Body of pancreas (tissue), 4 donors: ENCODE measurements around the gene ABLIM3.

Experiments
- CTCF ChIP-seq, 7 experiments: fragments of 450-650 bp in 4 of 7; fragments of 200-600 bp in 3 of 7; sonication (generic) in 3 of 7; IDR thresholded peaks; one replicate each; pipeline ENCODE4 v1.5.1; 2016 to 2019; ENCODE audit warnings: antibody characterized with exemption in 7 of 7
- POLR2A ChIP-seq, 3 donors: fragments of 450-650 bp; IDR thresholded peaks; one replicate each; pipeline ENCODE4 v1.6.1; 2016; ENCODE audit warnings: antibody characterized with exemption in 3 of 3, mild to moderate bottlenecking in 2 of 3

- TF ChIP-seq POLR2A (IDR thresholded peaks at IDR 0.05) (no peak), CTCF (IDR thresholded peaks at IDR 0.05) (no peak)
Observed at GRCh38 chr5:149212198-149212951, 71.1 kb downstream of the ABLIM3 start.
